Colonic mucosa (tissue), 4 donors: ENCODE measurements around the gene KIF17. TPM values are rescaled to one million over a fixed set of nuclear protein-coding genes. Genes with fewer than 3 reads are reported as not detected.

Source experiments
- DNase-seq: peaks from one replicate; pipeline ENCODE4 v3.0.0-alpha.2; 2020
- H3K27ac ChIP-seq: fragments of 200-600 bp; one replicate; pipeline ENCODE4 v1.8.0; 2021
- H3K27me3 ChIP-seq: fragments of 200-600 bp; one replicate; pipeline ENCODE4 v1.8.0; 2021
- H3K36me3 ChIP-seq: fragments of 200-600 bp; one replicate; pipeline ENCODE4 v1.8.0; 2021
- H3K4me1 ChIP-seq: fragments of 200-600 bp; one replicate; pipeline ENCODE4 v1.8.0; 2021; ENCODE audit warnings: mild to moderate bottlenecking
- H3K4me3 ChIP-seq: fragments of 200-600 bp; one replicate; pipeline ENCODE4 v1.8.0; 2021
- H3K9ac ChIP-seq, 2 donors: one replicate each; pipeline ENCODE4 v1.7.0; 2013; ENCODE audit warnings: control low read depth in 2 of 2, low read depth in 2 of 2, low read length in 2 of 2
- H3K9me3 ChIP-seq: fragments of 200-600 bp; one replicate; pipeline ENCODE4 v1.8.0; 2021
- CTCF ChIP-seq: fragments of 200-600 bp; IDR thresholded peaks from one replicate; pipeline ENCODE4 v1.8.0; 2022; ENCODE audit warnings: antibody characterized with exemption, mild to moderate bottlenecking
- intact Hi-C: fragments of 100-400 bp; cut with DNase I; formaldehyde crosslinking; loops from one replicate; pipeline ENCODE4 v1.14.1; 2022
- total RNA-seq, 2 donors: library from RNA; stranded (reverse); fragmentation: NEBNext Ultra II Directional in 1 of 2; extraction: Animal tissue kit (Norgen Biotek cat#: 25700) in 1 of 2; gene quantifications; one replicate each; pipeline ENCODE4 v1.2.1, GENCODE V29; 2021
- donor health status: healthy.
- donor health status: DM: no; HTN: no; CAD: no.
- donor health status: DM: no; HTN: no; CAD: no.

KIF17 gene
- total RNA-seq, 2 donors from 2014 or later = 0.27 to 1.4 TPM

- H3K27ac ChIP-seq = no peak overlapping the region
Observed at GRCh38 chr1:20697563-20697962, 20.2 kb downstream of the KIF17 start.

GRCh38 chr1:20696397-20697333, 21.1 kb downstream of the KIF17 start:
- H3K4me1 ChIP-seq = peaks cover 3% of the 10 kb centered on the region
- intact Hi-C loops = loop anchor here (5.0 kb wide), 1 partner anchor 501 kb away; no protein-coding TSS in a partner anchor
- TF ChIP-seq CTCF = peak; percentile 96
- peak overlapping the region; percentile 61 to 68 for H3K9ac ChIP-seq
- H3K9me3 ChIP-seq = no peaks in the 10 kb centered on the region
- H3K27me3 ChIP-seq = no peaks in the 10 kb centered on the region
- peak overlapping the region; percentile 57 for H3K4me3 ChIP-seq
- DNase-seq = peak; percentile 86
- H3K36me3 ChIP-seq = no peaks in the 10 kb centered on the region
- H3K27ac ChIP-seq = no peak overlapping the region

More at GRCh38 chr1:20697563-20697962, 20.2 kb downstream of the KIF17 start:
- Histone ChIP-seq H3K4me3 (no peak overlapping the region), H3K9ac (no peak overlapping the region), H3K4me1 (peaks cover 3% of the 10 kb centered on the region), H3K27me3 (no peaks in the 10 kb centered on the region), H3K36me3 (no peaks in the 10 kb centered on the region), H3K9me3 (no peaks in the 10 kb centered on the region)
- no peak for DNase-seq
- intact Hi-C loops = loop anchor here (5.0 kb wide), 1 partner anchor 500 kb away; no protein-coding TSS in a partner anchor
- TF ChIP-seq CTCF = no peak

GRCh38 chr1:20695515-20695914, 22.3 kb downstream of the KIF17 start:
- no peaks in the 10 kb centered on the region for H3K36me3 ChIP-seq
- H3K27ac ChIP-seq = no peak overlapping the region
- no peak for TF ChIP-seq CTCF
- no peak overlapping the region for H3K4me3 ChIP-seq
- intact Hi-C loops = loop anchor here (5.0 kb wide), 1 partner anchor 502 kb away; no protein-coding TSS in a partner anchor
- peaks cover 3% of the 10 kb centered on the region for H3K4me1 ChIP-seq
- H3K9me3 ChIP-seq = no peaks in the 10 kb centered on the region
- H3K9ac ChIP-seq = no peak overlapping the region
- no peaks in the 10 kb centered on the region for H3K27me3 ChIP-seq
- no peak for DNase-seq

- TF ChIP-seq CTCF = no peak
- intact Hi-C loops = no loop called here
- Histone ChIP-seq H3K27ac (no peak overlapping the region), H3K36me3 (no peaks in the 10 kb centered on the region), H3K9me3 (no peaks in the 10 kb centered on the region), H3K27me3 (no peaks in the 10 kb centered on the region), H3K9ac (no peak overlapping the region), H3K4me1 (peaks cover 3% of the 10 kb centered on the region), H3K4me3 (no peak overlapping the region)
- no peak for DNase-seq
Observed at GRCh38 chr1:20693623-20694022, 24.2 kb downstream of the KIF17 start.

- Histone ChIP-seq H3K27me3 (no peaks in the 10 kb centered on the region), H3K9me3 (no peaks in the 10 kb centered on the region), H3K27ac (no peak overlapping the region), H3K4me1 (peaks cover 3% of the 10 kb centered on the region), H3K9ac (no peak overlapping the region), H3K4me3 (no peak overlapping the region), H3K36me3 (no peaks in the 10 kb centered on the region)
- no peak for DNase-seq
- intact Hi-C loops = no loop called here
- no peak for TF ChIP-seq CTCF
Observed at GRCh38 chr1:20691872-20692271, 25.9 kb downstream of the KIF17 start.
